Measurements from ENCODE around the gene PSMC2. TPM values are rescaled to one million over a fixed set of nuclear protein-coding genes. Genes with fewer than 3 reads are reported as not detected.

The PSMC2 gene
- total and polyA plus RNA-seq, 8 donors: 17.7 to 58.8 (median 35.7) TPM

DNA sequence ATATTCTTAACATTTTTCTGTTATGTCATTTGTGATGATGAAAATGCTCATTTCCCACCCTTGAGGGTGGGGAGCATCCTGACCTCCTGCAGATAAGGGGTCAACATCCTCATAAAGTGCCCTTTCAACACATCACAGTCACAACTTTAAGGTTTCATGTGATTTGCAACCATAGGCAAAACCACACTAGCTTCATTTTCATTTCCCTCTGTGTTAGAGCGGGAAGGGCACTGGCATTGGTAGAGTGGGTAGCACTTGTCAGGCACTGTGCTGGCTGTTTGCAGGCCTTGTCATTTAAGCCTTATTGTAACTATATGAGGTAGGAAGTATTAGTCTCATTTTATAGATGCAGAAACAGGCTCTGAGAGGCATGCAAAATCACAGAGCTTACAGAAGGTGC, 39.8 kb downstream of the PSMC2 start:
- H3K36me3 ChIP-seq: no peaks in the 10 kb centered on the region
- H3K27me3 ChIP-seq: no peaks in the 10 kb centered on the region
- no peak overlapping the region for H3K27ac ChIP-seq
- no peaks in the 10 kb centered on the region for H3K4me1 ChIP-seq
- 83 to 96% methylated on average over 1 of the region's 1 CpG for WGBS, 2 donors
- no peak for DNase-seq
- intact Hi-C loops (cut with DNase I): no loop called here
- TF ChIP-seq, protein P1, sequence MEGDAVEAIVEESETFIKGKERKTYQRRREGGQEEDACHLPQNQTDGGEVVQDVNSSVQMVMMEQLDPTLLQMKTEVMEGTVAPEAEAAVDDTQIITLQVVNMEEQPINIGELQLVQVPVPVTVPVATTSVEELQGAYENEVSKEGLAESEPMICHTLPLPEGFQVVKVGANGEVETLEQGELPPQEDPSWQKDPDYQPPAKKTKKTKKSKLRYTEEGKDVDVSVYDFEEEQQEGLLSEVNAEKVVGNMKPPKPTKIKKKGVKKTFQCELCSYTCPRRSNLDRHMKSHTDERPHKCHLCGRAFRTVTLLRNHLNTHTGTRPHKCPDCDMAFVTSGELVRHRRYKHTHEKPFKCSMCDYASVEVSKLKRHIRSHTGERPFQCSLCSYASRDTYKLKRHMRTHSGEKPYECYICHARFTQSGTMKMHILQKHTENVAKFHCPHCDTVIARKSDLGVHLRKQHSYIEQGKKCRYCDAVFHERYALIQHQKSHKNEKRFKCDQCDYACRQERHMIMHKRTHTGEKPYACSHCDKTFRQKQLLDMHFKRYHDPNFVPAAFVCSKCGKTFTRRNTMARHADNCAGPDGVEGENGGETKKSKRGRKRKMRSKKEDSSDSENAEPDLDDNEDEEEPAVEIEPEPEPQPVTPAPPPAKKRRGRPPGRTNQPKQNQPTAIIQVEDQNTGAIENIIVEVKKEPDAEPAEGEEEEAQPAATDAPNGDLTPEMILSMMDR (IDR thresholded peaks at IDR 0.05): no peak
- no peak overlapping the region for H3K4me3 ChIP-seq
- FAIRE-seq: no peak
- no peak for ATAC-seq
- H3K9me3 ChIP-seq: no peaks in the 10 kb centered on the region

DNA sequence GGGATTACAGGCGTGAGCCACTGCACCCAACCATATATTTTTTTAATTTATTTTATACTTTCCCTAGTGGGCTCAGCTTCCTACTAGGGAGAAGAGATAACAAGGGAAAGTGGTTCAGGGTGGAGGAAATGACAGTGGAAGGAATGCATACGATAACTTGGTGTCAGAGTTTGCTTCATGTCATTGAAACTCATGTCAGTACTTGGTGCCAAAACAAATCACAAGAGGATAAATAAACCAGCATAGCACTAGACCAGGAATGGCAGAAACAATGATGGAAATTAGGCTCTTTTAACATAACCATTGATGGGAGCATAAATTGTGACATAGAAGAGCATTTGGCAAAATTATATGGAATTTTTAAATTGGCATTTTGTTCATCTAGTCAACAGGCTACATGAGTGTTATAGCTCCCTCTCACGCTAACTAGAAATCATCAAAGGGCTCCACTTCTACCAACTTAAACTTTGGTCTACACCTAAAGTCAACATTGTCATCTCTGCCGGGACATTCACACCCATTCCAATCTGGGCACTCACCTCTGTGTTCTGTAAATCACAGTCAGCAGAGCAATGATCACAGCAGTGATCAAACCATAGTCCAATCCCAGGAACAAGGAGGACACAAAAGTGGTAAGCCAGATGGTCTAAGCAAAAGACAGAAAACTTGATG, 41.2 kb downstream of the PSMC2 start:
- WGBS, 2 donors: 72 to 82% methylated on average over 4 of the region's 4 CpGs
- Histone ChIP-seq H3K27ac (no peak overlapping the region), H3K9me3 (no peaks in the 10 kb centered on the region), H3K36me3 (no peaks in the 10 kb centered on the region), H3K4me1 (no peaks in the 10 kb centered on the region), H3K4me3 (no peak overlapping the region), H3K27me3 (no peaks in the 10 kb centered on the region)
- FAIRE-seq (no peak), DNase-seq (no peak), ATAC-seq (peak in 1 of 4 donors; percentile 22)
- TF ChIP-seq, protein P1 (IDR thresholded peaks at IDR 0.05): no peak
- intact Hi-C loops (cut with DNase I): no loop called here

DNA sequence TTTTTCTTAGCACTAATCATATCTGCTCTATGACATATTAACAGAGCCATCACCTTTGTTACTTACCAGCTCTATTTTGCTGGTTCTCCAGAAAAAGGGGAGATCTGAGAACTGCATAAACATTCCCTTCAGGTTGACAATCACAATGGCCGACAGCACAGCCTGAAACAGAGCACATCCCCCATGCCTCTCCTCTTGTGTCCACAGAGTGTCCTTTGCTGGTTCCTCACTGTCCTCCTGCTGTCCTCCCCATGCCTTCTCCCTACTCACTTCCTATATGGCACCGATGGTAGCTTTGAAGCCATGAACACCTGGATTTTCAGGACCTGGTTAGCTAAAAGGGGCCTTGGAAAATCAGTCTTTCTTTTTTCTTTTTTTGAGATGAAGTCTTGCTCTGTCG, 41.8 kb downstream of the PSMC2 start:
- WGBS, 2 donors: 74 to 90% methylated on average over 3 of the region's 3 CpGs
- Histone ChIP-seq H3K9me3 (no peaks in the 10 kb centered on the region), H3K4me1 (no peaks in the 10 kb centered on the region), H3K36me3 (no peaks in the 10 kb centered on the region), H3K4me3 (no peak overlapping the region), H3K27me3 (no peaks in the 10 kb centered on the region), H3K27ac (no peak overlapping the region)
- TF ChIP-seq, protein P1 (IDR thresholded peaks at IDR 0.05): no peak
- intact Hi-C loops (cut with DNase I): no loop called here
- FAIRE-seq (no peak), DNase-seq (no peak), ATAC-seq (no peak)

DNA sequence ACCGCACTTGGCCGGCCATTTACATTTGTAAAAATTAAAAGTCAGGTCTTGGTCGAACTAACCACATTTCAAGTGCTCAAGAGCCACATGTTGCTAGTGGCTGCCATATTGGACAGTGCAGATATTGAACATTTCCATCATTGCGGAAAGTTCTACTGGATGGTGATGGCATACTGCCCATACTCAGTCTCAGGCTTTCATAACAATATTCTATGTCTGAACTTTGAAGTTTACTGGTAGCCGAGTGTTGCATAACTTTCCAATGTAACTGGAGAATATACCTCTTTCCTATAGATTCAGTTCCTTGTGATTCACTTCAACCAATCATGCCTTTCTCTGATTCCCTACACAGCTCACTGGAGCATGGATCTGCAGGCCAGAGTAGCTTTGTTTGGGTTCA, 43.7 kb downstream of the PSMC2 start:
- intact Hi-C loops (cut with DNase I): no loop called here
- no peak for FAIRE-seq
- DNase-seq: no peak
- TF ChIP-seq, protein P1 (IDR thresholded peaks at IDR 0.05): no peak
- no peak for ATAC-seq
- no peak overlapping the region for H3K4me3 ChIP-seq
- H3K27ac ChIP-seq: no peak overlapping the region
- H3K36me3 ChIP-seq: no peaks in the 10 kb centered on the region
- H3K9me3 ChIP-seq: no peaks in the 10 kb centered on the region
- 90 to 93% methylated on average over 5 of the region's 5 CpGs for WGBS, 2 donors
- no peaks in the 10 kb centered on the region for H3K27me3 ChIP-seq
- H3K4me1 ChIP-seq: no peaks in the 10 kb centered on the region

DNA sequence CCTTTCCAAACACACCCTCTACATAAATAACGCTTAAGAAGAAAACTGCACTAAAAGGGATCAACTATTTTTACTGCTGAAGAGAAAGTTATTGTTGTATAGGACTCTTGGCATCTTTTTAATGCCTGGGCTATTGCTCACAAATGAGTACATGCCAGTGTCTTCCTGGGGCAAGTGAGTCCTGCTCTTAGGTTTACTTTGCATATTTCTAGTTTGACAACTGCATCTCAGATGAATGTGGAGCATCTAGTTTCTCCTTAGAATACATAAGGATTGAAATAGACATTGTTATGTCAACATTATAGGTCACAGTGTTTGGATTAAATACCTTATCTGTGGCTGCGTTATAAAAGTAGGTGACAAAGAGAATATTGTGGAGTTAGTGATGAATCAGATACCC, 44.5 kb downstream of the PSMC2 start:
- FAIRE-seq (no peak), DNase-seq (no peak), ATAC-seq (no peak)
- intact Hi-C loops (cut with DNase I): no loop called here
- Histone ChIP-seq H3K4me1 (no peaks in the 10 kb centered on the region), H3K27me3 (no peaks in the 10 kb centered on the region), H3K4me3 (no peak overlapping the region), H3K36me3 (no peaks in the 10 kb centered on the region), H3K9me3 (no peaks in the 10 kb centered on the region), H3K27ac (no peak overlapping the region)
- WGBS, 2 donors: 52 to 58% methylated on average over 2 of the region's 2 CpGs
- TF ChIP-seq, protein P1 (IDR thresholded peaks at IDR 0.05): no peak
